Upper lobe of right lung (tissue), 1 donor: ENCODE results near the gene ACAN. TPM values are rescaled to one million over a fixed set of nuclear protein-coding genes. Genes with fewer than 3 reads are reported as not detected.
A peak's percentile ranks its signal among the peaks of the same experiment; 100 is the strongest.

Experiments
- ATAC-seq: fragments of 200-7000 bp; cut with Tn5 transposase; one replicate; pipeline ENCODE4 v1.9.1; 2020; ENCODE audit warnings: mild to moderate bottlenecking, moderate library complexity
- DNase-seq: peaks from one replicate; pipeline ENCODE4 v3.0.0-alpha.2; 2020
- H3K27ac ChIP-seq: fragments of 200-600 bp; one replicate; pipeline ENCODE4 v1.8.0; 2022
- H3K27me3 ChIP-seq: fragments of 200-600 bp; one replicate; pipeline ENCODE4 v1.8.0; 2022; ENCODE audit warnings: mild to moderate bottlenecking
- H3K36me3 ChIP-seq: fragments of 200-600 bp; one replicate; pipeline ENCODE4 v1.8.0; 2022
- H3K4me1 ChIP-seq: fragments of 200-600 bp; one replicate; pipeline ENCODE4 v1.8.0; 2022
- H3K4me3 ChIP-seq: fragments of 200-600 bp; one replicate; pipeline ENCODE4 v1.8.0; 2022; ENCODE audit warnings: mild to moderate bottlenecking
- H3K9me3 ChIP-seq: fragments of 200-600 bp; one replicate; pipeline ENCODE4 v1.8.0; 2022
- intact Hi-C: fragments of 100-400 bp; cut with DNase I; formaldehyde crosslinking; loops from one replicate; pipeline ENCODE4 v1.11.0; 2022
- total RNA-seq: library from RNA; stranded (reverse); fragmentation: NEBNext Ultra II Directional; extraction: Animal tissue kit (Norgen Biotek cat#: 25700); gene quantifications from one replicate; pipeline ENCODE4 v1.2.1, GENCODE V29; 2021
- TF ChIP-seq, protein P1 (sequence below): fragments of 200-600 bp; IDR thresholded peaks from one replicate; pipeline ENCODE4 v1.8.0; 2022; ENCODE audit warnings: antibody characterized with exemption
- donor health status: DM: no; HTN: yes; CAD: no; lungs with severe emphysema.

ACAN gene
- total RNA-seq, 1 donor from 2014 or later, result 0.06 TPM

DNA sequence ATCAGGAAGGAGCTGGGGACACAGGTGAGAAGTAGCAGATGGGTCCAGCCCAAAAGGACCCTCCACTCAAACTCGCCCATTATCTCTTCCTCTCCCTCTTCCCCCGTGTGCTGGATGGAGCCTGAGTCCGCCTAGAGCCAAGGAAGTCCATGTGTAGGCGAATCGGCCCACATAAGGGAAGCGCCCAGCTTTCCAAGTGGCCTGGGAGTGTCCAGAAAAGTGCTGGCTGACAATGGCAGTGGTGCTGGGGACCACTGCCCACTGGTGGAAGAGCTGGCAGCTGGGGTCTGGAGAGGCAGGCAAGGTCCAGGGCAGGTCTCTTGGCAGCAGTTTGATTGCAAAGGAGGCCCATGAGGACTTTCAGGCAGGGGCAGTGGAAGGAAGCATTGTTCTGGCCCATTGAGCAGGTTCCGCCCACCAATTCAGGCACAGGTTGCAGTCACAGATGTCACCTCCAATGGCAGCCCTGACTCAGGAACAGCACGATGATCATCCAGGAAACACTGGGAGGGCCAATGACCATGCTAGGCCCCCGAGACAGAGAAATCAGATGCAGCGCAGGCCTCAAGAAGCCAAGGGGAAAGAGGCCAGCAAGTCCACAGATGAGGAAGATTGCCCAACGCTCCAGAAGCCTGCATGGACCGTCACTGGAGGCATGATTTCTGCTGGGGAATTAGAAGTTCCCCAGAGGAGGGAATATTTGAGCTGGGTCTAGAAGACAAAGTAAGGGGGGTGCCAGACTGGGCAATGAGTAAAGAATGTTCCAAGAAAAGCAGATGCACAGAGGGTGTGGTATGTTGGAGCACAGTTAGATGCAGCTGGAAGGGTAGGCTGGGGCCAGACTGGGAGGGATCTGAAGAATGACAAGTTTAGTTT, 107.0 kb downstream of the ACAN start:
- Histone ChIP-seq H3K4me3 (no peak overlapping the region), H3K27me3 (no peaks in the 10 kb centered on the region), H3K27ac (no peak overlapping the region), H3K36me3 (peaks cover 29% of the 10 kb centered on the region), H3K9me3 (no peaks in the 10 kb centered on the region), H3K4me1 (peaks cover 12% of the 10 kb centered on the region)
- intact Hi-C loops, result loop anchor here (10.0 kb wide), 1 partner anchor 105 kb away; no protein-coding TSS in a partner anchor
- DNase-seq, result peak; percentile 42
- TF ChIP-seq, protein P1, sequence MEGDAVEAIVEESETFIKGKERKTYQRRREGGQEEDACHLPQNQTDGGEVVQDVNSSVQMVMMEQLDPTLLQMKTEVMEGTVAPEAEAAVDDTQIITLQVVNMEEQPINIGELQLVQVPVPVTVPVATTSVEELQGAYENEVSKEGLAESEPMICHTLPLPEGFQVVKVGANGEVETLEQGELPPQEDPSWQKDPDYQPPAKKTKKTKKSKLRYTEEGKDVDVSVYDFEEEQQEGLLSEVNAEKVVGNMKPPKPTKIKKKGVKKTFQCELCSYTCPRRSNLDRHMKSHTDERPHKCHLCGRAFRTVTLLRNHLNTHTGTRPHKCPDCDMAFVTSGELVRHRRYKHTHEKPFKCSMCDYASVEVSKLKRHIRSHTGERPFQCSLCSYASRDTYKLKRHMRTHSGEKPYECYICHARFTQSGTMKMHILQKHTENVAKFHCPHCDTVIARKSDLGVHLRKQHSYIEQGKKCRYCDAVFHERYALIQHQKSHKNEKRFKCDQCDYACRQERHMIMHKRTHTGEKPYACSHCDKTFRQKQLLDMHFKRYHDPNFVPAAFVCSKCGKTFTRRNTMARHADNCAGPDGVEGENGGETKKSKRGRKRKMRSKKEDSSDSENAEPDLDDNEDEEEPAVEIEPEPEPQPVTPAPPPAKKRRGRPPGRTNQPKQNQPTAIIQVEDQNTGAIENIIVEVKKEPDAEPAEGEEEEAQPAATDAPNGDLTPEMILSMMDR, result no peak
- no peak for ATAC-seq

DNA sequence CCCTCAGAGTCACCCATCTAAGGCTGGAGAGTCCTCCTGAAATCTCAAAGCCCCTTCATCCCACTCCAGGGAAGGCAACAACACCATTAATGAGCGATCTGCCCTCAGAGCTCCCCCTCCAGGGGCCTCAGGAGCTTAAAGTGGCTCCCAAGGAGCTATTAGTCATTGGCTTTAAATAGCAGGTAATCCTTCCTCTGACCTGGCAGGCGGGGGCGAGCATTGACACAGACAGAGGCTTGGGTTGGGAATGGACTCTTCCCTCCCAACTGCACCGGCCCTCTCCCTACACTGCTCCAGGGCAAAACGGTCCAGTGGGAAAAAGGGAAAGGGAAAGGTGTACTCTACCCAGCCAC, 108.5 kb downstream of the ACAN start:
- H3K9me3 ChIP-seq, result no peaks in the 10 kb centered on the region
- ATAC-seq (peak; percentile 25), DNase-seq (no peak)
- H3K27me3 ChIP-seq, result no peaks in the 10 kb centered on the region
- TF ChIP-seq, protein P1, result no peak
- H3K36me3 ChIP-seq, result peaks cover 16% of the 10 kb centered on the region
- H3K4me3 ChIP-seq, result peak overlapping the region; percentile 81
- H3K4me1 ChIP-seq, result peaks cover 12% of the 10 kb centered on the region
- intact Hi-C loops, result no loop called here
- peak overlapping the region; percentile 70 for H3K27ac ChIP-seq

DNA sequence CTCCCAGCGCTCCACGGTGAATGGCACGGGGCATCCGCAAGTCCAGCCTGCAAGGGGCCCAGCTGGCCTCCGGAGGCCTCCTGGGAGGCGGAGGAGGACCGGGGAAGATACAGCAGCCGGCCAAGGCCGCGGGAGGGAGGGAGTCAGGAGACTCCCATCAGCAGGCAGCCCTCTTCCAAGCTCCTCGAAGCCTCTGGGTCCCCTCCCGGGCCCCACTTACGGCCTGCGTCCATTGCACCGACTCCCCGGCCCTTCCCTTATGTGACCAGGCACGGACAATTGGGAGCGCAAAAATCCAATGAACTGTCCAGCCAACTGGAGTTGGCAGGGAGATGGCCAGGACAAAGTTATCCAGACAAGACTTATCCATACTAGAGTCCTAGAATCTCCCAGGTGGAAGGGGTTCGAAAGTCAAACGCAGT, 109.3 kb downstream of the ACAN start:
- no peak for ATAC-seq

DNA sequence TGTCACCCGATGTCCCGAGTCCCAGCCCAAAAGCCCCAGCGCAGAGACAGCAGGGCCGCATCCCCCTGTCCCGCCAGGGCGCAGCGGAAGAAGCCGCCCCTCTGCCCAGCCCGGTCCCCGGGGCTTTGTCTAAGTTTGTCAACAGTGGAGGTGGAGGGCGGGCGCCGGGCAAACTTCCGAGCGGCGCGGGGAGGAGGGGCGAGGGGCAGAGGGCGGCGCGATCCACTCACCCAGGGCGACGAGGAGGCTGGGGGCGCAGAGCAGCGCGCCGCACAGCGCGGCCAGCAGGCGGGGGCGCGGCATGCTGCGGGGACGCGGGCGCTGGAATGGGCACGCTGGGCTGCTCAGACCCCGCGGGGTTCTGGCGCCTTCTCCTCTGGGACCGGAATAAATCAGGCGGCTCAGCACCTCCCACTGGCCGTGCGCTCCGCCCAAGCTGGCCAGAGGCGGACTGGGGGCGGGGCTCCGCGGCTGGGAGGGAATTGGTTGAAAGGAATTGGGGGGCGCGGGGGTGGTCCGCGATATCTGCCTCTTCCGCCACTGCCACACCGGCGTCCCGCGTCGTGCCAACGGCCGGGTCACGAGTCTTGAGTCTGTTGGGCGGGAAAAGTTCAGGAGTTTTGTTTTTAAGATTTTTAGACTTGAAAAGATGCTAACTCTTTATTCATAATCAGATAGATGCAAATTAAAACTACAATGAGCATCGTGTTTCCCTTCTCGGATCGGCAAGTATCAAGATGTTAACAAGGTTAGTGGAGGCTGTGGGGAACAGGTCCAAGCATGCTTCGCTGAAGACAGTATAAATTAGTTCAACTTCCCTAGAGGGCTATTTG, 110.0 kb downstream of the ACAN start, which contains the start of gene MFGE8:
TSS of gene MFGE8 (minus strand) at position 363 of the 833 bp plus-strand sequence. CDS start at position 303, 60 bp downstream.
- intact Hi-C loops, result no loop called here
- Histone ChIP-seq H3K27ac (peak within 1 kb of the TSS; percentile 70), H3K4me3 (peak within 1 kb of the TSS; percentile 81), H3K4me1 (peaks cover 12% of the 10 kb centered on the region), H3K9me3 (no peaks in the 10 kb centered on the region), H3K27me3 (no peaks in the 10 kb centered on the region), H3K36me3 (peaks cover 14% of the 10 kb centered on the region)
- peak; percentile 90 for DNase-seq
- ATAC-seq, result peak; percentile 89
- TF ChIP-seq, protein P1, result peak; percentile 10

More for the DNA sequence above, 109.3 kb downstream of the ACAN start:
- Histone ChIP-seq H3K36me3 (peaks cover 16% of the 10 kb centered on the region), H3K4me3 (peak overlapping the region; percentile 81), H3K4me1 (peaks cover 12% of the 10 kb centered on the region), H3K9me3 (no peaks in the 10 kb centered on the region), H3K27me3 (no peaks in the 10 kb centered on the region), H3K27ac (peak overlapping the region; percentile 70)
- TF ChIP-seq, protein P1, result no peak
- no peak for DNase-seq
- intact Hi-C loops, result no loop called here

DNA sequence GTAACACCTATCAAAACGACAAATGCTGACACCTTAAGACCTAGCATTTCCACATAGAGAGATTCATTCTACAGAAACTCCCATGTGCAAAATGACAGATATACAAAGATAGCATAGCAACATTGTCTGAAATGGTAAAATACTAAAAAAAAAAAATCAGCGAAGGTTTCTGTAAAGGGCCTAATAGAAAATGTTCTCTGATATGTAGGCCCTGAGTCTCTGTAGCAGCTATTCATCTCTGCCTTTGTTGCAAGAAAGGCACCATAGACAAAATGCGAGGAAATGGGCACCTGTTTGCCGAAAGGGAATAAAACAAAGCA, 110.6 kb downstream of the ACAN start:
- no peak overlapping the region for H3K27ac ChIP-seq
- intact Hi-C loops, result no loop called here

More for the DNA sequence above, 110.6 kb downstream of the ACAN start:
- Histone ChIP-seq H3K27me3 (no peaks in the 10 kb centered on the region), H3K4me3 (peak overlapping the region; percentile 81), H3K9me3 (no peaks in the 10 kb centered on the region), H3K4me1 (peaks cover 12% of the 10 kb centered on the region), H3K36me3 (peaks cover 10% of the 10 kb centered on the region)
- no peak for DNase-seq
- TF ChIP-seq, protein P1, result no peak
- ATAC-seq, result no peak
